NT2/D1 (cell line): ENCODE measurements around the gene FAXDC2.

Source experiments
- SUZ12 ChIP-seq: IDR thresholded peaks from 2 replicates; pipeline ENCODE4 v1.6.1; 2011; ENCODE audit not compliant: insufficient read length, insufficient read depth; ENCODE audit errors: extremely low read depth
- YY1 ChIP-seq: IDR thresholded peaks from 2 replicates; pipeline ENCODE4 v1.6.1; 2011; ENCODE audit not compliant: insufficient read length, insufficient read depth
- ZNF274 ChIP-seq: IDR thresholded peaks from 2 replicates; pipeline ENCODE4 v1.6.1; 2011; ENCODE audit warnings: mild to moderate bottlenecking, low read depth, low read length

DNA sequence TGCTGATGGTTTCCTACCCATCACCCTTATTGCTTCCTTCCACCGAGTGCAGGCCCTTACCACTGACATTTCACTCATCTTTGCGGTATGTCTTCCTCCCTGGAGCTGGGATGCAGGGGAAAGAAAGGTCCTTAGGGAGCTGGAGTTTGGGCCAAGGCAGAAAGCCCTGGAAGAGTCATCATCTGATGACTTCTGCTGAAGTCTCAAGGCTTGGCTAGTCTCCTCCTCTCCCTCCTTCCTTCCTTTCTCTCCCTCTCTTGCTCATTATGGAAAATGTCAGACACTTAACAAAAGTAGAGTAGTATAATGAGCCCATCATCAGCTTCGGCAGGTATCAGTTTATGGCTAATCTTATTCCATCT is 55.2 kb downstream of the FAXDC2 start:
- TF ChIP-seq YY1 (no peak), SUZ12 (no peak), ZNF274 (no peak)
